ENCODE results near the gene PALS1.
"Not testable (repeated sequence)": the region's sequence is repeated elsewhere in the genome, so short reads cannot be mapped to it uniquely, and the experiment has no call there.

Gene PALS1

GRCh38 chr14:67260965-67261364, 19.7 kb downstream of the PALS1 start:
- ATAC-seq (no peak), DNase-seq (no peak)

- ATAC-seq (no peak), DNase-seq (no peak)
Observed at GRCh38 chr14:67263499-67264149, 22.4 kb downstream of the PALS1 start.

- ATAC-seq = no peak
- DNase-seq = no peak
Observed at GRCh38 chr14:67265131-67265530, 23.9 kb downstream of the PALS1 start.

GRCh38 chr14:67267576-67268328, 26.5 kb downstream of the PALS1 start:
- no peak for DNase-seq

GRCh38 chr14:67268426-67269150, 27.4 kb downstream of the PALS1 start:
- no peak for DNase-seq
- ATAC-seq = no peak

More at GRCh38 chr14:67267576-67268328, 26.5 kb downstream of the PALS1 start:
- ATAC-seq = no peak

- DNase-seq (no peak), ATAC-seq (no peak)
Observed at GRCh38 chr14:67269298-67270060, 28.2 kb downstream of the PALS1 start.

GRCh38 chr14:67270145-67270753, 29.0 kb downstream of the PALS1 start:
- no peak for ATAC-seq
- DNase-seq = no peak

GRCh38 chr14:67270933-67271332, 29.7 kb downstream of the PALS1 start:
- no peak for ATAC-seq
- DNase-seq = no peak

- not testable (repeated sequence) for DNase-seq, ATAC-seq
Observed at GRCh38 chr14:67273281-67273680, 32.0 kb downstream of the PALS1 start.

GRCh38 chr14:67276131-67276530, 34.9 kb downstream of the PALS1 start:
- DNase-seq = no peak
- ATAC-seq = no peak

- no peak for ATAC-seq
- no peak for DNase-seq
Observed at GRCh38 chr14:67280506-67280905, 39.3 kb downstream of the PALS1 start.

- ATAC-seq (no peak), DNase-seq (no peak)
Observed at GRCh38 chr14:67285876-67286452, 44.7 kb downstream of the PALS1 start.

All from stimulated activated naive CD8-positive, alpha-beta T cell treated with anti-CD3 and anti-CD28 coated beads, Interleukin-15, Interleukin-2, amounts not matched to agents 100 U/mL and 50 U/mL, for 24 hours (primary cell).